HEK293 (cell line): ENCODE data around the gene CDH12.

Experiments
- CTCF ChIA-PET: fragments of 350-600 bp; formaldehyde crosslinking; extraction: SDS; loops from one replicate; lab custom pipeline; 2021; ENCODE audit warnings: antibody characterized with exemption; lab: Yijun Ruan, JAX
- POLR2A ChIA-PET: fragments of 300-600 bp; formaldehyde crosslinking; extraction: SDS; loops from one replicate; lab custom pipeline; 2020; ENCODE audit warnings: antibody characterized with exemption, inconsistent platforms; lab: Yijun Ruan, JAX
- H3K27ac ChIP-seq: fragments of 200-500 bp; sonication (Bioruptor generic); 2 replicates; pipeline ENCODE4 v1.5.1; 2014; ENCODE audit warnings: low read depth, low read length, control low read depth, inconsistent platforms; ENCODE audit errors: extremely low read depth
- H3K36me3 ChIP-seq, 2 experiments: fragments of 200-500 bp in 1 of 2; sonication (Bioruptor generic) in 1 of 2; 1 replicate in 1 of 2; 2 replicates in 1 of 2; pipeline ENCODE4 v1.5.1; 2014 to 2017; ENCODE audit warnings: inconsistent platforms in 2 of 2, low read length in 2 of 2; ENCODE audit not compliant: control insufficient read depth in 2 of 2, insufficient read depth in 1 of 2
- H3K4me1 ChIP-seq: fragments of 200-500 bp; sonication (Bioruptor generic); 2 replicates; pipeline ENCODE4 v1.5.1; 2014; ENCODE audit warnings: mild to moderate bottlenecking, low read length, inconsistent platforms; ENCODE audit not compliant: control insufficient read depth, insufficient read depth
- H3K4me3 ChIP-seq: 2 replicates; pipeline ENCODE4 v1.5.1; 2011; ENCODE audit warnings: low read depth, mild to moderate bottlenecking, control low read depth, low read length, moderate library complexity
- H3K9me3 ChIP-seq: fragments of 200-500 bp; sonication (Bioruptor generic); 2 replicates; pipeline ENCODE4 v1.5.1; 2014; ENCODE audit warnings: low read depth, low read length, inconsistent platforms; ENCODE audit not compliant: control insufficient read depth, insufficient read depth
- AEBP2 ChIP-seq: fragments of 450-650 bp; formaldehyde crosslinking; IDR thresholded peaks from 2 replicates; pipeline ENCODE4 v1.5.1; 2016; ENCODE audit warnings: missing biosample characterization, missing genetic modification characterization, borderline replicate concordance
- GLI4 ChIP-seq: fragments of 450-650 bp; formaldehyde crosslinking; IDR thresholded peaks from 2 replicates; pipeline ENCODE4 v1.5.1; 2016; ENCODE audit warnings: missing biosample characterization, missing genetic modification characterization
- HOXA7 ChIP-seq: sonication (generic); formaldehyde crosslinking; IDR thresholded peaks from 2 replicates; pipeline ENCODE4 v1.8.1; 2022; ENCODE audit warnings: missing genetic modification reagents, borderline replicate concordance
- MZF1 ChIP-seq: fragments of 450-650 bp; formaldehyde crosslinking; IDR thresholded peaks from 2 replicates; pipeline ENCODE4 v1.5.1; 2017; ENCODE audit warnings: missing biosample characterization, missing genetic modification characterization, borderline replicate concordance
- SALL2 ChIP-seq: fragments of 450-650 bp; formaldehyde crosslinking; IDR thresholded peaks from 2 replicates; pipeline ENCODE4 v1.5.0; 2017; ENCODE audit warnings: missing biosample characterization, mild to moderate bottlenecking, missing genetic modification characterization, borderline replicate concordance
- SCRT2 ChIP-seq: fragments of 450-650 bp; formaldehyde crosslinking; IDR thresholded peaks from 2 replicates; pipeline ENCODE4 v1.5.1; 2016; ENCODE audit warnings: missing biosample characterization, missing genetic modification characterization
- TRIM28 ChIP-seq: IDR thresholded peaks from 2 replicates; pipeline ENCODE4 v1.6.1; 2011; ENCODE audit warnings: low read length, control low read depth, borderline replicate concordance
- WT1 ChIP-seq: fragments of 450-650 bp; formaldehyde crosslinking; IDR thresholded peaks from 2 replicates; pipeline ENCODE4 v1.5.1; 2016; ENCODE audit warnings: missing biosample characterization, missing genetic modification characterization
- YY1 ChIP-seq: fragments of 450-650 bp; formaldehyde crosslinking; IDR thresholded peaks from 2 replicates; pipeline ENCODE4 v1.5.1; 2018; ENCODE audit warnings: missing biosample characterization, missing genetic modification characterization
- ZBTB6 ChIP-seq: fragments of 450-650 bp; formaldehyde crosslinking; IDR thresholded peaks from 2 replicates; pipeline ENCODE4 v1.5.1; 2017; ENCODE audit warnings: missing biosample characterization, missing genetic modification characterization
- ZBTB7A ChIP-seq: fragments of 450-650 bp; formaldehyde crosslinking; IDR thresholded peaks from 2 replicates; pipeline ENCODE4 v1.5.1; 2016; ENCODE audit warnings: low read depth, missing biosample characterization, missing genetic modification characterization
- ZNF19 ChIP-seq: fragments of 450-650 bp; formaldehyde crosslinking; IDR thresholded peaks from 2 replicates; pipeline ENCODE4; 2016; ENCODE audit warnings: missing biosample characterization, missing genetic modification characterization, low read depth
- ZNF558 ChIP-seq: fragments of 450-650 bp; formaldehyde crosslinking; IDR thresholded peaks from 2 replicates; pipeline ENCODE4 v1.5.1; 2016; ENCODE audit warnings: missing biosample characterization, missing genetic modification characterization
- TF ChIP-seq, protein P1 (sequence below): fragments of 450-650 bp; formaldehyde crosslinking; IDR thresholded peaks from 2 replicates; pipeline ENCODE4 v1.5.1; 2016; ENCODE audit warnings: missing biosample characterization, missing genetic modification characterization, borderline replicate concordance
- TF ChIP-seq, protein P2 (sequence below): fragments of 450-650 bp; formaldehyde crosslinking; IDR thresholded peaks from 2 replicates; pipeline ENCODE4 v1.5.1; 2017; ENCODE audit warnings: missing biosample characterization, missing genetic modification characterization
- TF ChIP-seq, protein P3 (sequence below): fragments of 450-650 bp; formaldehyde crosslinking; IDR thresholded peaks from 2 replicates; pipeline ENCODE4 v1.5.1; 2016; ENCODE audit warnings: missing biosample characterization, missing genetic modification characterization, borderline replicate concordance

The CDH12 gene

DNA sequence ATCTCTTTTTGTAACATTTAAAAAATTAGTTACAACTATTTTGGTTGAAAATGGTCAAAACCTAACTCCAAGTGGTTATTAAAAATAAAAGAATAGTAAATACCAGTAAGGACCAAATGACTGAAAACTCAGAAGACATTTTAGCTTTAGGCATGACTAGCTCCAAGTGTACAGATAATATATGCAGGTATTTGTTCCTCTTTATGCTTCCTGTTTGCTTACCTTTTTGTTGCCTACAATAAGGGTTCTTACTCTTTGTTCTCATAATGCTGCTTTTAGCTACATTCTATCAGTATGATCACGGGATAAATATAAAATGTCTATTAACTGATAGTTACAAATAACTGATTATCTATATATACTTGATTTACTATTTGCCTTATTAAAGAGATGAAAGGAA, 259.6 kb downstream of the CDH12 start (continued):
- TF ChIP-seq, protein P1, sequence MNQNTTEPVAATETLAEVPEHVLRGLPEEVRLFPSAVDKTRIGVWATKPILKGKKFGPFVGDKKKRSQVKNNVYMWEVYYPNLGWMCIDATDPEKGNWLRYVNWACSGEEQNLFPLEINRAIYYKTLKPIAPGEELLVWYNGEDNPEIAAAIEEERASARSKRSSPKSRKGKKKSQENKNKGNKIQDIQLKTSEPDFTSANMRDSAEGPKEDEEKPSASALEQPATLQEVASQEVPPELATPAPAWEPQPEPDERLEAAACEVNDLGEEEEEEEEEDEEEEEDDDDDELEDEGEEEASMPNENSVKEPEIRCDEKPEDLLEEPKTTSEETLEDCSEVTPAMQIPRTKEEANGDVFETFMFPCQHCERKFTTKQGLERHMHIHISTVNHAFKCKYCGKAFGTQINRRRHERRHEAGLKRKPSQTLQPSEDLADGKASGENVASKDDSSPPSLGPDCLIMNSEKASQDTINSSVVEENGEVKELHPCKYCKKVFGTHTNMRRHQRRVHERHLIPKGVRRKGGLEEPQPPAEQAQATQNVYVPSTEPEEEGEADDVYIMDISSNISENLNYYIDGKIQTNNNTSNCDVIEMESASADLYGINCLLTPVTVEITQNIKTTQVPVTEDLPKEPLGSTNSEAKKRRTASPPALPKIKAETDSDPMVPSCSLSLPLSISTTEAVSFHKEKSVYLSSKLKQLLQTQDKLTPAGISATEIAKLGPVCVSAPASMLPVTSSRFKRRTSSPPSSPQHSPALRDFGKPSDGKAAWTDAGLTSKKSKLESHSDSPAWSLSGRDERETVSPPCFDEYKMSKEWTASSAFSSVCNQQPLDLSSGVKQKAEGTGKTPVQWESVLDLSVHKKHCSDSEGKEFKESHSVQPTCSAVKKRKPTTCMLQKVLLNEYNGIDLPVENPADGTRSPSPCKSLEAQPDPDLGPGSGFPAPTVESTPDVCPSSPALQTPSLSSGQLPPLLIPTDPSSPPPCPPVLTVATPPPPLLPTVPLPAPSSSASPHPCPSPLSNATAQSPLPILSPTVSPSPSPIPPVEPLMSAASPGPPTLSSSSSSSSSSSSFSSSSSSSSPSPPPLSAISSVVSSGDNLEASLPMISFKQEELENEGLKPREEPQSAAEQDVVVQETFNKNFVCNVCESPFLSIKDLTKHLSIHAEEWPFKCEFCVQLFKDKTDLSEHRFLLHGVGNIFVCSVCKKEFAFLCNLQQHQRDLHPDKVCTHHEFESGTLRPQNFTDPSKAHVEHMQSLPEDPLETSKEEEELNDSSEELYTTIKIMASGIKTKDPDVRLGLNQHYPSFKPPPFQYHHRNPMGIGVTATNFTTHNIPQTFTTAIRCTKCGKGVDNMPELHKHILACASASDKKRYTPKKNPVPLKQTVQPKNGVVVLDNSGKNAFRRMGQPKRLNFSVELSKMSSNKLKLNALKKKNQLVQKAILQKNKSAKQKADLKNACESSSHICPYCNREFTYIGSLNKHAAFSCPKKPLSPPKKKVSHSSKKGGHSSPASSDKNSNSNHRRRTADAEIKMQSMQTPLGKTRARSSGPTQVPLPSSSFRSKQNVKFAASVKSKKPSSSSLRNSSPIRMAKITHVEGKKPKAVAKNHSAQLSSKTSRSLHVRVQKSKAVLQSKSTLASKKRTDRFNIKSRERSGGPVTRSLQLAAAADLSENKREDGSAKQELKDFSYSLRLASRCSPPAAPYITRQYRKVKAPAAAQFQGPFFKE (tag by site-specific recombination): no peak
- TF ChIP-seq SCRT2 (tag by site-specific recombination) (no peak), ZBTB7A (tag by site-specific recombination) (no peak), ZBTB6 (tag by site-specific recombination) (no peak), ZNF19 (no peak), SALL2 (tag by site-specific recombination) (no peak), YY1 (tag by site-specific recombination) (no peak), MZF1 (tag by site-specific recombination) (no peak), GLI4 (tag by site-specific recombination) (no peak), TRIM28 (no peak)

GRCh38 chr5:22591461-22591860, 261.7 kb downstream of the CDH12 start:
- no peaks in the 10 kb centered on the region for H3K9me3 ChIP-seq
- H3K4me1 ChIP-seq: no peaks in the 10 kb centered on the region
- H3K27ac ChIP-seq: no peak overlapping the region
- H3K4me3 ChIP-seq: no peak overlapping the region
- ChIA-PET CTCF (no interaction called here), POLR2A (no interaction called here)
- TF ChIP-seq, protein P2, sequence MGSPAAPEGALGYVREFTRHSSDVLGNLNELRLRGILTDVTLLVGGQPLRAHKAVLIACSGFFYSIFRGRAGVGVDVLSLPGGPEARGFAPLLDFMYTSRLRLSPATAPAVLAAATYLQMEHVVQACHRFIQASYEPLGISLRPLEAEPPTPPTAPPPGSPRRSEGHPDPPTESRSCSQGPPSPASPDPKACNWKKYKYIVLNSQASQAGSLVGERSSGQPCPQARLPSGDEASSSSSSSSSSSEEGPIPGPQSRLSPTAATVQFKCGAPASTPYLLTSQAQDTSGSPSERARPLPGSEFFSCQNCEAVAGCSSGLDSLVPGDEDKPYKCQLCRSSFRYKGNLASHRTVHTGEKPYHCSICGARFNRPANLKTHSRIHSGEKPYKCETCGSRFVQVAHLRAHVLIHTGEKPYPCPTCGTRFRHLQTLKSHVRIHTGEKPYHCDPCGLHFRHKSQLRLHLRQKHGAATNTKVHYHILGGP: no peak
- TF ChIP-seq, protein P3, sequence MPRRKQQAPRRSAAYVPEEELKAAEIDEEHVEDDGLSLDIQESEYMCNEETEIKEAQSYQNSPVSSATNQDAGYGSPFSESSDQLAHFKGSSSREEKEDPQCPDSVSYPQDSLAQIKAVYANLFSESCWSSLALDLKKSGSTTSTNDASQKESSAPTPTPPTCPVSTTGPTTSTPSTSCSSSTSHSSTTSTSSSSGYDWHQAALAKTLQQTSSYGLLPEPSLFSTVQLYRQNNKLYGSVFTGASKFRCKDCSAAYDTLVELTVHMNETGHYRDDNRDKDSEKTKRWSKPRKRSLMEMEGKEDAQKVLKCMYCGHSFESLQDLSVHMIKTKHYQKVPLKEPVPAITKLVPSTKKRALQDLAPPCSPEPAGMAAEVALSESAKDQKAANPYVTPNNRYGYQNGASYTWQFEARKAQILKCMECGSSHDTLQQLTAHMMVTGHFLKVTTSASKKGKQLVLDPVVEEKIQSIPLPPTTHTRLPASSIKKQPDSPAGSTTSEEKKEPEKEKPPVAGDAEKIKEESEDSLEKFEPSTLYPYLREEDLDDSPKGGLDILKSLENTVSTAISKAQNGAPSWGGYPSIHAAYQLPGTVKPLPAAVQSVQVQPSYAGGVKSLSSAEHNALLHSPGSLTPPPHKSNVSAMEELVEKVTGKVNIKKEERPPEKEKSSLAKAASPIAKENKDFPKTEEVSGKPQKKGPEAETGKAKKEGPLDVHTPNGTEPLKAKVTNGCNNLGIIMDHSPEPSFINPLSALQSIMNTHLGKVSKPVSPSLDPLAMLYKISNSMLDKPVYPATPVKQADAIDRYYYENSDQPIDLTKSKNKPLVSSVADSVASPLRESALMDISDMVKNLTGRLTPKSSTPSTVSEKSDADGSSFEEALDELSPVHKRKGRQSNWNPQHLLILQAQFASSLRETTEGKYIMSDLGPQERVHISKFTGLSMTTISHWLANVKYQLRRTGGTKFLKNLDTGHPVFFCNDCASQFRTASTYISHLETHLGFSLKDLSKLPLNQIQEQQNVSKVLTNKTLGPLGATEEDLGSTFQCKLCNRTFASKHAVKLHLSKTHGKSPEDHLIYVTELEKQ (tag by site-specific recombination): no peak
- TF ChIP-seq HOXA7 (no peak), AEBP2 (tag by site-specific recombination) (no peak), WT1 (no peak), ZNF558 (tag by site-specific recombination) (no peak)
- H3K36me3 ChIP-seq: no peaks in the 10 kb centered on the region
